Prostate gland (tissue), 2 donors: ENCODE measurements around the gene TOMM5. TPM values are rescaled to one million over a fixed set of nuclear protein-coding genes. Genes with fewer than 3 reads are reported as not detected.

Source experiments
- DNase-seq: peaks from one replicate; pipeline ENCODE4 v3.0.0-alpha.2; 2019; ENCODE audit warnings: low spot score
- H3K27ac ChIP-seq, 2 donors: fragments of 200-600 bp; sonication (generic); 2 replicates each; pipeline ENCODE4 v1.5.1; 2017 to 2019
- H3K27me3 ChIP-seq: fragments of 200-600 bp; sonication (generic); replicated peaks from 2 replicates; pipeline ENCODE4 v1.5.1; 2019; ENCODE audit not compliant: insufficient read depth
- H3K36me3 ChIP-seq, 2 donors: fragments of 200-600 bp; sonication (generic); 1 replicate in 1 of 2; 2 replicates in 1 of 2; pipeline versions ENCODE4 v1.5.1 to v1.8.1; 2017 to 2019
- H3K4me1 ChIP-seq: fragments of 200-600 bp; sonication (generic); replicated peaks from 2 replicates; pipeline ENCODE4 v1.5.1; 2019
- H3K4me3 ChIP-seq, 2 donors: fragments of 200-600 bp; sonication (generic); 2 replicates each; pipeline ENCODE4 v1.5.1; 2017 to 2019
- H3K9me3 ChIP-seq: fragments of 200-600 bp; sonication (generic); 2 replicates; pipeline ENCODE4 v1.5.1; 2017
- POLR2A ChIP-seq: fragments of 450-650 bp; IDR thresholded peaks from one replicate; pipeline ENCODE4 v1.6.1; 2016; ENCODE audit warnings: antibody characterized with exemption, mild to moderate bottlenecking
- POLR2AphosphoS5 ChIP-seq: sonication (generic); formaldehyde crosslinking; IDR thresholded peaks from one replicate; pipeline ENCODE4 v1.6.1; 2017; ENCODE audit warnings: antibody characterized with exemption
- WGBS: methylation state at CpG from one replicate; pipeline ENCODE4 v1.1.5; 2018; 5-methylcytosine and 5-hydroxymethylcytosine counted together
- intact Hi-C: fragments of 100-400 bp; cut with DNase I; formaldehyde crosslinking; loops from one replicate; pipeline ENCODE4 v1.14.2; 2022
- total RNA-seq, 2 donors: library from RNA; depleted of rRNA; stranded (reverse); fragments of >200 nt; gene quantifications; one replicate each; pipeline ENCODE4 v1.1.0, GENCODE V29; 2016
- TF ChIP-seq, protein P1 (sequence below), 4 experiments: fragments of 200-600 bp in 2 of 4; fragments of 450-650 bp in 2 of 4; sonication (generic) in 2 of 4; IDR thresholded peaks; 1 replicate in 3 of 4; 2 replicates in 1 of 4; pipeline ENCODE4 v1.5.1; 2016 to 2019; ENCODE audit warnings: antibody characterized with exemption in 4 of 4, mild to moderate bottlenecking in 2 of 4, moderate library complexity in 2 of 4

Gene TOMM5
- total RNA-seq, 2 donors from 2014 or later, result 81.2 to 82.8 TPM

DNA sequence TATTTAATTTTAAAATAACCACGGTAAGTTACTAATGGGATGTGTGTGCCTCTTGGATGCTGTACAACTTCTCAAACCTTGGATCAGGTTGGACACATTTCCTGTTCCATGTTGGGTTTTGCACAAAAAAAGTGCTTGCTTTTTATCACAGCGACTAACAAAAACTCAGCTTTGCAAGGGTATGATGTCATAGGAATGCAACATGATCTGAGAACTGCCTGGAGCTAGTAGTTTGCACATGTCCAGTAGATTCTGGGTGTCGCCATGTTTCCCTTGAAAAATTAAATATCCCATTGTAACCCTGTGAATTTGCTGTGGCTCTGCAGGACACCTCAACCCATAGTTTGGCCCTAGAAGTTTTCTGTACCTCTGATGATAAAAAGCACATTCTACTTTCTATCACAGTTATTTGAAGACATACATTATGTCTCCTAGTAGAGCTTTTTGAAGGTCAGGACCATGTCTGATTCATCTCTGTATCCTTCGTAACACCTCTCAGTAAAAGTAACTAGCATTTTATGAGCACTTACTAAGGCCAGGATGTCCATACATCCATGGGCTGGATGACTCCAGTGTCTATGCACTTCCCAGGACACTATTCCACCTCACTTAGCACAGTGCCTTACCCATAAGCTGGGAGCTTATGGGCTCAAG is 46.8 kb upstream of the TOMM5 start:
- Histone ChIP-seq H3K27ac (no peak overlapping the region), H3K9me3 (no peaks in the 10 kb centered on the region), H3K4me3 (no peak overlapping the region), H3K27me3 (no peaks in the 10 kb centered on the region), H3K4me1 (no peaks in the 10 kb centered on the region), H3K36me3 (no peaks in the 10 kb centered on the region)
- TF ChIP-seq, protein P1, sequence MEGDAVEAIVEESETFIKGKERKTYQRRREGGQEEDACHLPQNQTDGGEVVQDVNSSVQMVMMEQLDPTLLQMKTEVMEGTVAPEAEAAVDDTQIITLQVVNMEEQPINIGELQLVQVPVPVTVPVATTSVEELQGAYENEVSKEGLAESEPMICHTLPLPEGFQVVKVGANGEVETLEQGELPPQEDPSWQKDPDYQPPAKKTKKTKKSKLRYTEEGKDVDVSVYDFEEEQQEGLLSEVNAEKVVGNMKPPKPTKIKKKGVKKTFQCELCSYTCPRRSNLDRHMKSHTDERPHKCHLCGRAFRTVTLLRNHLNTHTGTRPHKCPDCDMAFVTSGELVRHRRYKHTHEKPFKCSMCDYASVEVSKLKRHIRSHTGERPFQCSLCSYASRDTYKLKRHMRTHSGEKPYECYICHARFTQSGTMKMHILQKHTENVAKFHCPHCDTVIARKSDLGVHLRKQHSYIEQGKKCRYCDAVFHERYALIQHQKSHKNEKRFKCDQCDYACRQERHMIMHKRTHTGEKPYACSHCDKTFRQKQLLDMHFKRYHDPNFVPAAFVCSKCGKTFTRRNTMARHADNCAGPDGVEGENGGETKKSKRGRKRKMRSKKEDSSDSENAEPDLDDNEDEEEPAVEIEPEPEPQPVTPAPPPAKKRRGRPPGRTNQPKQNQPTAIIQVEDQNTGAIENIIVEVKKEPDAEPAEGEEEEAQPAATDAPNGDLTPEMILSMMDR (IDR thresholded peaks at IDR 0.05), result no peak
- TF ChIP-seq POLR2A (no peak), POLR2AphosphoS5 (no peak)
- intact Hi-C loops, result no loop called here
- WGBS, result 67% methylated on average over 4 of the region's 4 CpGs
- DNase-seq, result no peak

DNA sequence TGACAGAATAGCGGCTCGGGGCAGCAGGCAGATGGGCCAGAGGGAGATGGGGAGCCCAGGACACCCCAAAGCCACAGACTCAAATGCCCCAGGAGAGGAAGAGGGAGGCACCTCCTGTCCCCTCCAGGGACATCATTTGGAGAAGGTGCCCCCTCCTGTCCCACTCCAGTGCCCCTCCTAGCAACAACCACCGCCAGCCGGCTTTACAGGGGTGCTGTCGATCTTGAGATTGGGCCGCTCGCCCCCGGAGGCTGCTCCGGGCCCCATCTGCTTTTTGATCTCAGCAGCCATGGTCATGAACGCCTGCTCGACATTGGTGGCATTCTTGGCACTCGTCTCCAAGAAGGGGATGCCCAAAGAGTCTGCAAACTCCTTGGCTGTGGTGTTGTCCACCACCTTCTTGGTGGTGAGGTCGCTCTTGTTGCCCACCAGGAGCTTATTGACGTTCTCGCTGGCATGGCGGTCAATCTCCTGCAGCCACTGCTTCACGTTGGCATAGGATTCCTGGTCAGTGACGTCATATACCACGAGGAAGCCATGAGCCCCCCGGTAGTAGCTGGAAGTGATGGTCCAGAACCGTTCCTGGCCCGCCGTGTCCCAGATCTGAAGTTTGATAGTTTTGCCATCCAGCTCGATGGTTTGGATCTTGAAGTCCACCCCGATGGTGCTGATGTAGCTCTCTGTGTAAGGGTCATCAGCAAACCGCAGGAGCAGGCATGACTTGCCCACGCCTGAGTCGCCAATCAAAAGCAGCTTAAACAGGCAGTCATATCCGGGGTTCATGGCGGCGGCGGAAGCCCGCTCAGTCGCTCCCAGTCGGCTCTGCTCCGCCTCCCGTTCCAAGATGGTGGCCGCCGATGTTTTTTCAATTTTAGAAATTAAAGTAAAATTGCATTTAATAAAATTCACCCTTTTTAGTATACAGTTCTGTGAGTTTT is 44.4 kb upstream of the TOMM5 start:
- Histone ChIP-seq H3K27me3 (no peaks in the 10 kb centered on the region), H3K4me3 (no peak overlapping the region), H3K27ac (no peak overlapping the region), H3K36me3 (no peaks in the 10 kb centered on the region), H3K9me3 (no peaks in the 10 kb centered on the region), H3K4me1 (no peaks in the 10 kb centered on the region)
- DNase-seq, result no peak
- intact Hi-C loops, result no loop called here
- TF ChIP-seq POLR2A (no peak), POLR2AphosphoS5 (no peak)
- TF ChIP-seq, protein P1 (IDR thresholded peaks at IDR 0.05), result no peak
- WGBS, result 91% methylated on average over 39 of the region's 39 CpGs

DNA sequence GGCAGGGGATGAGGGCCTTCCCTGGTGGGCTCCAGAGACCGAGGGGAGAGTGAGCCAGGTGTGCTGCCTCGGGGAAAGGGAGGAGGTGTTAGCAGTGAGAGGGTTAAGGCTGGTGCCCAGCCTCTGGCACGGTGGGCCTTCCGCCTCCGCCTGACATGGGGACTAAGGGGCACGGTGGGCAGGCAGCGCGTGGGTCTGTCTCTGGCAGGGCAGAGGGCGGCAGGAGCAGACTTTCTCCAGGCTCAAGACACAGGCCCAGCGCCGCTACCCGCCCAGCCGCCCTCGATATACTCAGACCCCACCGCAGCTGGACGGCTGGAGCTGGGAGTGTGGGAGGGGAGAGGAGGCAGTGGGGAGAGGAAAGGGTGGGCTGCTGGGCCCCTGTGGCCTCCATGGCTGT is 43.4 kb upstream of the TOMM5 start:
- Histone ChIP-seq H3K9me3 (no peaks in the 10 kb centered on the region), H3K4me1 (no peaks in the 10 kb centered on the region), H3K27ac (no peak overlapping the region), H3K27me3 (no peaks in the 10 kb centered on the region), H3K4me3 (no peak overlapping the region), H3K36me3 (no peaks in the 10 kb centered on the region)
- DNase-seq, result no peak
- no peak for TF ChIP-seq POLR2A
- TF ChIP-seq POLR2AphosphoS5, result no peak
- TF ChIP-seq, protein P1 (IDR thresholded peaks at IDR 0.05), result no peak
- intact Hi-C loops, result no loop called here
- 77% methylated on average over 16 of the region's 16 CpGs for WGBS

DNA sequence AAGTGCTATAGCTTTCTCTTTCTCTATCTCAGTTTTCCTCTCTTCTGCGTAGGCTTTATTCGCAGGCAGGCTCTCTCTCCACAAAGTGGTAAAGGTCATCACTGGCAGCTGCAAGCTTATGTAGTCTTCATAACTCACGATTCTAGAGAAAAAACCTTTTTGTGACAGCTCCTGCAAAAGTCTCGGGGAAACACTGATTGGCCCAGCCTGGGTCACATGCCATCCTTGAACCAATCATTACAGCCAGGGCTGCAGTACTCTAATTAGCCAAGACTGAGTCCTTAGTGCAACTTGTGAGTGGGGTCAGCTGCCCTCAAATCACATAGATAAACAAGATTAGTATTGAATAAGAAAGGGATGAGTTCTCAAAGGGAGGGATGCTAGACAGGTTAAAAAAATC is 40.1 kb upstream of the TOMM5 start:
- Histone ChIP-seq H3K4me3 (no peak overlapping the region), H3K9me3 (no peaks in the 10 kb centered on the region), H3K27me3 (no peaks in the 10 kb centered on the region), H3K36me3 (no peaks in the 10 kb centered on the region), H3K27ac (no peak overlapping the region), H3K4me1 (no peaks in the 10 kb centered on the region)
- intact Hi-C loops, result no loop called here
- TF ChIP-seq POLR2A (no peak), POLR2AphosphoS5 (no peak)
- TF ChIP-seq, protein P1 (IDR thresholded peaks at IDR 0.05), result no peak
- no peak for DNase-seq
- 86% methylated on average over 4 of the region's 4 CpGs for WGBS
